Esophagus muscularis mucosa (tissue), 4 donors: ENCODE data around the gene ERBB4. TPM values are rescaled to one million over a fixed set of nuclear protein-coding genes. Genes with fewer than 3 reads are reported as not detected.

ENCODE experiments used
- DNase-seq: peaks from one replicate; pipeline ENCODE4 v3.0.0-alpha.2; 2017; ENCODE audit errors: extremely low spot score
- H3K27ac ChIP-seq, 4 donors: fragments of 200-600 bp; sonication (generic); replicated peaks in 1 of 4; 1 replicate in 3 of 4; 2 replicates in 1 of 4; pipeline ENCODE4 v1.5.1; 2016 to 2019; ENCODE audit warnings: mild to moderate bottlenecking in 1 of 4
- H3K27me3 ChIP-seq, 4 donors: fragments of 200-600 bp; sonication (generic); one replicate each; pipeline versions ENCODE4 v1.5.1 to v1.6.0; 2016 to 2019
- H3K36me3 ChIP-seq, 4 donors: fragments of 200-600 bp; sonication (generic); one replicate each; pipeline ENCODE4 v1.5.1; 2016 to 2019
- H3K4me1 ChIP-seq, 4 donors: fragments of 200-600 bp; sonication (generic); one replicate each; pipeline ENCODE4 v1.5.1; 2016 to 2019
- H3K4me3 ChIP-seq, 4 donors: fragments of 200-600 bp; sonication (generic); 1 replicate in 2 of 4; 2 replicates in 2 of 4; pipeline ENCODE4 v1.5.1; 2016 to 2019; ENCODE audit warnings: mild to moderate bottlenecking in 4 of 4, moderate library complexity in 1 of 4
- H3K9me3 ChIP-seq, 4 donors: fragments of 200-600 bp; sonication (generic); 1 replicate in 3 of 4; 2 replicates in 1 of 4; pipeline ENCODE4 v1.5.1; 2016 to 2019
- CTCF ChIP-seq, 3 experiments: fragments of 200-600 bp in 2 of 3; fragments of 450-650 bp in 1 of 3; sonication (generic) in 2 of 3; IDR thresholded peaks; one replicate each; pipeline ENCODE4 v1.5.1; 2017 to 2019; ENCODE audit warnings: antibody characterized with exemption in 3 of 3, mild to moderate bottlenecking in 2 of 3, moderate library complexity in 1 of 3
- EP300 ChIP-seq: sonication (generic); formaldehyde crosslinking; IDR thresholded peaks from one replicate; pipeline ENCODE4 v1.6.1; 2017; ENCODE audit warnings: antibody characterized with exemption
- POLR2A ChIP-seq: fragments of 450-650 bp; IDR thresholded peaks from one replicate; pipeline ENCODE4 v1.6.1; 2017; ENCODE audit warnings: antibody characterized with exemption, moderate library complexity, mild to moderate bottlenecking, low read depth
- POLR2AphosphoS5 ChIP-seq, 2 donors: sonication (generic); formaldehyde crosslinking; IDR thresholded peaks; one replicate each; pipeline ENCODE4 v1.6.1; 2017; ENCODE audit warnings: antibody characterized with exemption in 2 of 2
- WGBS: methylation state at CpG from one replicate; pipeline ENCODE4 v1.1.5; 2018; 5-methylcytosine and 5-hydroxymethylcytosine counted together
- intact Hi-C: fragments of 100-400 bp; cut with DNase I; formaldehyde crosslinking; loops from one replicate; pipeline ENCODE4 v1.15.1; 2023
- total RNA-seq, 4 donors: library from RNA; depleted of rRNA; stranded (reverse); fragments of >200 nt; gene quantifications; one replicate each; pipeline versions ENCODE4 v1.1.0 to v1.2.1, GENCODE V29; 2016

ERBB4 gene
- total RNA-seq, 4 donors from 2014 or later = under 0.01 to 0.19 (median 0.17) TPM

- 73% methylated on average over 6 of the region's 6 CpGs for WGBS
- Histone ChIP-seq H3K4me1 (no peaks in the 10 kb centered on the region), H3K27me3 (no peaks in the 10 kb centered on the region), H3K36me3 (no peaks in the 10 kb centered on the region), H3K4me3 (no peak overlapping the region), H3K27ac (no peak overlapping the region), H3K9me3 (no peaks in the 10 kb centered on the region)
- TF ChIP-seq EP300 = no peak
- DNase-seq = no peak
- intact Hi-C loops = no loop called here
These were observed 657.2 kb downstream of the ERBB4 start for GRCh38 chr2:211881449-211881848.

- Histone ChIP-seq H3K36me3 (no peaks in the 10 kb centered on the region), H3K4me1 (no peaks in the 10 kb centered on the region), H3K27ac (no peak overlapping the region), H3K27me3 (no peaks in the 10 kb centered on the region), H3K4me3 (no peak overlapping the region), H3K9me3 (no peaks in the 10 kb centered on the region)
- TF ChIP-seq POLR2AphosphoS5 (IDR thresholded peaks at IDR 0.05) (no peak), EP300 (no peak), CTCF (IDR thresholded peaks at IDR 0.05) (no peak), POLR2A (no peak)
- intact Hi-C loops = no loop called here
- DNase-seq = no peak
These were observed 659.3 kb downstream of the ERBB4 start for GRCh38 chr2:211879323-211879722.

- TF ChIP-seq EP300 = no peak
- no peak for TF ChIP-seq POLR2AphosphoS5 (IDR thresholded peaks at IDR 0.05)
- no peak for TF ChIP-seq CTCF (IDR thresholded peaks at IDR 0.05)
- no peak for TF ChIP-seq POLR2A
- Histone ChIP-seq H3K27ac (no peak overlapping the region), H3K4me3 (no peak overlapping the region), H3K9me3 (no peaks in the 10 kb centered on the region), H3K36me3 (no peaks in the 10 kb centered on the region), H3K4me1 (no peaks in the 10 kb centered on the region), H3K27me3 (no peaks in the 10 kb centered on the region)
- WGBS = 78% methylated on average over 4 of the region's 4 CpGs
- intact Hi-C loops = no loop called here
- no peak for DNase-seq
These were observed 661.5 kb downstream of the ERBB4 start for GRCh38 chr2:211877061-211877460.

GRCh38 chr2:211875488-211875887, 663.1 kb downstream of the ERBB4 start:
- TF ChIP-seq CTCF (IDR thresholded peaks at IDR 0.05) (no peak), EP300 (no peak), POLR2AphosphoS5 (IDR thresholded peaks at IDR 0.05) (no peak)
- intact Hi-C loops = no loop called here
- no peak for DNase-seq
- H3K4me3 ChIP-seq = no peak overlapping the region
- H3K36me3 ChIP-seq = no peaks in the 10 kb centered on the region
- H3K9me3 ChIP-seq = no peaks in the 10 kb centered on the region
- H3K4me1 ChIP-seq = no peaks in the 10 kb centered on the region
- no peaks in the 10 kb centered on the region for H3K27me3 ChIP-seq
- no peak overlapping the region for H3K27ac ChIP-seq

GRCh38 chr2:211868996-211869533, 669.5 kb downstream of the ERBB4 start:
- intact Hi-C loops = no loop called here
- Histone ChIP-seq H3K27ac (no peak overlapping the region), H3K4me3 (no peak overlapping the region), H3K36me3 (no peaks in the 10 kb centered on the region), H3K9me3 (no peaks in the 10 kb centered on the region), H3K27me3 (no peaks in the 10 kb centered on the region), H3K4me1 (no peaks in the 10 kb centered on the region)
- no peak for DNase-seq
- TF ChIP-seq POLR2A (no peak), EP300 (no peak), POLR2AphosphoS5 (IDR thresholded peaks at IDR 0.05) (no peak), CTCF (IDR thresholded peaks at IDR 0.05) (no peak)
- 75% methylated on average over 3 of the region's 3 CpGs for WGBS
